Measurements from ENCODE around the gene ERP29.

DNA sequence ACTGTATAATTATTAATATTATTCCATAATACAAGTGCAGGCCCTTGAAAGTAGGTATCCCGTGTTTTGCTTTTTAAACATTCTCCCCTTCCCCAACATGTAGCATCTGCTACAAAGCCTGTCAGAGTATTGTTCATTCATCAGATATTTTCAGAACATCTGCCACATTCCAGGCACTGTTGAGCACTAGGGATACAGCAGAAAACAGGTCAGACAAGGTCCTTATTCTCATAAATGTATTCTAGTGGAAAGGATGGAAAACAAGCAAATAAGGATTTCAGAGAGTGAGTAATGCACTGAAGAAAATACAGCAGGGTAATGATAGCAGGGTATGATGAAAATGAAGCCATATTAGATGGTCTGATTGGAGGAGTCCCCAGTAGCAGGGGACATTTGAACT is 3.8 kb downstream of the ERP29 start:
- TF ChIP-seq CTCF (IDR thresholded peaks at IDR 0.05 in 8 of 11, conservative IDR thresholded peaks at IDR 0.05 in 3 of 11), result no peak
- TF ChIP-seq POLR2A (IDR thresholded peaks at IDR 0.05), result no peak

Data from spleen (tissue), 7 donors.